GM12878 (cell line): ENCODE data around the gene EFHC1.

Experiments used
- EZH2 ChIP-seq: IDR thresholded peaks from 2 replicates; pipeline ENCODE4 v1.6.1; 2012; ENCODE audit warnings: low read depth, mild to moderate bottlenecking, control low read depth, inconsistent platforms, low read length, borderline replicate concordance; ENCODE audit not compliant: control insufficient read depth
- JUNB ChIP-seq: IDR thresholded peaks from 2 replicates; pipeline ENCODE4 v1.6.1; 2016; ENCODE audit warnings: antibody characterized with exemption, mild to moderate bottlenecking
- NFXL1 ChIP-seq: fragments of 450-650 bp; IDR thresholded peaks from 2 replicates; pipeline ENCODE4 v1.6.1; 2017; ENCODE audit warnings: antibody characterized with exemption, mild to moderate bottlenecking, borderline replicate concordance
- SUPT20H ChIP-seq: IDR thresholded peaks from 2 replicates; pipeline ENCODE4 v1.6.1; 2011; ENCODE audit warnings: low read depth, mild to moderate bottlenecking, low read length, moderate library complexity, borderline replicate concordance; ENCODE audit not compliant: control insufficient read depth
- TF ChIP-seq, protein P1 (sequence below), 3 experiments: IDR thresholded peaks in 2 of 3; conservative IDR thresholded peaks in 1 of 3; 2 replicates each; pipeline ENCODE4 v1.5.1; 2011; ENCODE audit warnings: low read depth in 3 of 3, low read length in 3 of 3, mild to moderate bottlenecking in 3 of 3, control low read depth in 2 of 3, moderate library complexity in 2 of 3, inconsistent platforms in 1 of 3, mixed read lengths in 1 of 3; ENCODE audit not compliant: control insufficient read depth in 2 of 3, insufficient read depth in 1 of 3; ENCODE audit errors: extremely low read depth in 1 of 3

GRCh38 chr6:52499681-52500236 is 79.6 kb downstream of the EFHC1 start:
- TF ChIP-seq SUPT20H: no peak
- TF ChIP-seq, protein P1, sequence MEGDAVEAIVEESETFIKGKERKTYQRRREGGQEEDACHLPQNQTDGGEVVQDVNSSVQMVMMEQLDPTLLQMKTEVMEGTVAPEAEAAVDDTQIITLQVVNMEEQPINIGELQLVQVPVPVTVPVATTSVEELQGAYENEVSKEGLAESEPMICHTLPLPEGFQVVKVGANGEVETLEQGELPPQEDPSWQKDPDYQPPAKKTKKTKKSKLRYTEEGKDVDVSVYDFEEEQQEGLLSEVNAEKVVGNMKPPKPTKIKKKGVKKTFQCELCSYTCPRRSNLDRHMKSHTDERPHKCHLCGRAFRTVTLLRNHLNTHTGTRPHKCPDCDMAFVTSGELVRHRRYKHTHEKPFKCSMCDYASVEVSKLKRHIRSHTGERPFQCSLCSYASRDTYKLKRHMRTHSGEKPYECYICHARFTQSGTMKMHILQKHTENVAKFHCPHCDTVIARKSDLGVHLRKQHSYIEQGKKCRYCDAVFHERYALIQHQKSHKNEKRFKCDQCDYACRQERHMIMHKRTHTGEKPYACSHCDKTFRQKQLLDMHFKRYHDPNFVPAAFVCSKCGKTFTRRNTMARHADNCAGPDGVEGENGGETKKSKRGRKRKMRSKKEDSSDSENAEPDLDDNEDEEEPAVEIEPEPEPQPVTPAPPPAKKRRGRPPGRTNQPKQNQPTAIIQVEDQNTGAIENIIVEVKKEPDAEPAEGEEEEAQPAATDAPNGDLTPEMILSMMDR (IDR thresholded peaks at IDR 0.05 in 2 of 3, conservative IDR thresholded peaks at IDR 0.05 in 1 of 3; ENCODE audit: control insufficient read depth in 2 of 3, extremely low read depth in 1 of 3, insufficient read depth in 1 of 3, low read depth in 3 of 3, low read length in 3 of 3): no peak; a peak in 1 of 6 replicates
- no peak for TF ChIP-seq NFXL1
- no peak for TF ChIP-seq EZH2
- no peak for TF ChIP-seq JUNB
